HG03432 (cell line): ENCODE data around the gene CDK5R2.
"Not testable (repeated sequence)": the region's sequence is repeated elsewhere in the genome, so short reads cannot be mapped to it uniquely, and the experiment has no call there.

Source experiments
- ATAC-seq: cut with Tn5 transposase; IDR thresholded peaks from one replicate; pipeline ENCODE4 v1.9.1; 2021; ENCODE audit warnings: mild to moderate bottlenecking, moderate library complexity; ENCODE audit not compliant: unreplicated experiment

CDK5R2 gene

GRCh38 chr2:218959141-218959731 is at the start of gene CDK5R2:
Gene CDK5R2, plus strand, starts transcription at chr2:218959666. Its CDS starts 155 bp downstream, at chr2:218959821.
- ATAC-seq: peak; percentile 99

- no peak for ATAC-seq
Measured at GRCh38 chr2:218910741-218911140, 48.7 kb upstream of the CDK5R2 start.

GRCh38 chr2:218920504-218920903 is 39.0 kb upstream of the CDK5R2 start:
- no peak for ATAC-seq

- ATAC-seq: no peak
Measured at GRCh38 chr2:218924757-218925156, 34.7 kb upstream of the CDK5R2 start.

GRCh38 chr2:218925434-218925833 is 34.0 kb upstream of the CDK5R2 start:
- no peak for ATAC-seq

GRCh38 chr2:218927422-218927821 is 32.0 kb upstream of the CDK5R2 start:
- ATAC-seq: no peak

- ATAC-seq: no peak
Measured at GRCh38 chr2:218927876-218928275, 31.6 kb upstream of the CDK5R2 start.

- not testable (repeated sequence) for ATAC-seq
Measured at GRCh38 chr2:218930488-218930887, 29.0 kb upstream of the CDK5R2 start.

GRCh38 chr2:218931751-218932150 is 27.7 kb upstream of the CDK5R2 start:
- ATAC-seq: not testable (repeated sequence)

GRCh38 chr2:218944759-218945404 is 14.6 kb upstream of the CDK5R2 start:
- ATAC-seq: no peak

- ATAC-seq: no peak
Measured at GRCh38 chr2:218946621-218947020, 12.8 kb upstream of the CDK5R2 start.

- no peak for ATAC-seq
Measured at GRCh38 chr2:218952160-218952559, 7.3 kb upstream of the CDK5R2 start.

GRCh38 chr2:218953366-218953954 is 6.0 kb upstream of the CDK5R2 start:
- no peak for ATAC-seq

- no peak for ATAC-seq
Measured at GRCh38 chr2:218954541-218955300, 4.7 kb upstream of the CDK5R2 start.

- no peak for ATAC-seq
Measured at GRCh38 chr2:218956039-218956438, 3.4 kb upstream of the CDK5R2 start.

- ATAC-seq: no peak
Measured at GRCh38 chr2:218957671-218958070, 1.8 kb upstream of the CDK5R2 start.

- no peak for ATAC-seq
Measured at GRCh38 chr2:218958276-218958675, 1.2 kb upstream of the CDK5R2 start.

- ATAC-seq: no peak
Measured at GRCh38 chr2:218959761-218960308, 369 bp downstream of the CDK5R2 start.

GRCh38 chr2:218960309-218961165 is 1.1 kb downstream of the CDK5R2 start:
- ATAC-seq: no peak

GRCh38 chr2:218961229-218961628 is 1.8 kb downstream of the CDK5R2 start:
- no peak for ATAC-seq
